K562 (cell line): ENCODE measurements around the gene CSNK2A1. TPM values are rescaled to one million over a fixed set of nuclear protein-coding genes. Genes with fewer than 3 reads are reported as not detected.

Experiments used
- ATAC-seq: fragments of 200-7000 bp; cut with Tn5 transposase; 3 replicates; pipeline ENCODE4 v1.9.1; 2020; ENCODE audit warnings: moderate library complexity
- BruUV-seq: library from RNA; stranded (reverse); fragments of 400-500 nt; replicated peaks from 2 replicates; lab custom pipeline; 2021; lab: Mats Ljungman, UMichigan
- CTCF ChIA-PET: fragments of 300-600 bp; formaldehyde crosslinking; extraction: SDS; loops from one replicate; lab custom pipeline; 2021; ENCODE audit warnings: low intra/inter-chr PET ratio; lab: Yijun Ruan, JAX
- POLR2A ChIA-PET: fragments of 300-600, 350-650 bp; sonication (Branson Sonifier 250); formaldehyde crosslinking; extraction: SDS; loops from one replicate; lab custom pipeline; 2021; ENCODE audit warnings: antibody characterized with exemption, inconsistent platforms; lab: Yijun Ruan, JAX
- DNase-seq, 4 experiments: peaks; one replicate each; pipeline versions ENCODE4 v3.0.0 to v3.0.0-alpha.2; 2011 to 2018; ENCODE audit warnings: low spot score in 3 of 4, mixed read lengths in 3 of 4; ENCODE audit errors: extremely low read depth in 1 of 4
- FAIRE-seq: peaks from 2 replicates; lab custom pipeline; 2011; peaks lifted over from hg19 to GRCh38; lab: Jason Lieb, UNC
- H2AFZ ChIP-seq: 2 replicates; pipeline ENCODE4 v1.6.0; 2011; ENCODE audit warnings: low read depth, low read length, control low read depth, inconsistent platforms
- H3K27ac ChIP-seq: fragments of 200-600 bp; 3 replicates; pipeline ENCODE4 v1.8.0; 2011; ENCODE audit warnings: low read depth, mild to moderate bottlenecking, control low read depth, inconsistent platforms, low read length, moderate library complexity, mixed read lengths; ENCODE audit errors: extremely low read depth
- H3K27me3 ChIP-seq, 2 experiments: fragments of 300-600 bp in 1 of 2; 2 replicates in 1 of 2; 3 replicates in 1 of 2; pipeline versions ENCODE4 v1.6.0 to v1.8.0; 2011; ENCODE audit warnings: inconsistent platforms in 2 of 2, low read length in 2 of 2, mild to moderate bottlenecking in 1 of 2, mixed read lengths in 1 of 2, moderate library complexity in 1 of 2; ENCODE audit not compliant: control insufficient read depth in 2 of 2, insufficient read depth in 2 of 2
- H3K36me3 ChIP-seq: fragments of 300-600 bp; 3 replicates; pipeline ENCODE4 v1.8.0; 2011; ENCODE audit warnings: mild to moderate bottlenecking, low read length, inconsistent platforms; ENCODE audit not compliant: control insufficient read depth, insufficient read depth
- H3K4me1 ChIP-seq, 2 experiments: fragments of 200-600 bp in 1 of 2; replicated peaks in 1 of 2; 2 replicates in 1 of 2; 3 replicates in 1 of 2; pipeline versions ENCODE4 v1.5.1 to v1.8.0; 2011; ENCODE audit warnings: inconsistent platforms in 2 of 2, low read length in 2 of 2, mild to moderate bottlenecking in 1 of 2, mixed read lengths in 1 of 2, moderate library complexity in 1 of 2; ENCODE audit not compliant: control insufficient read depth in 2 of 2, insufficient read depth in 2 of 2
- H3K4me2 ChIP-seq: 2 replicates; pipeline ENCODE4 v1.6.1; 2011; ENCODE audit warnings: low read length, control low read depth, inconsistent platforms, mixed read lengths; ENCODE audit not compliant: insufficient read depth
- H3K4me3 ChIP-seq: fragments of 200-600 bp; sonication (generic), shearing (Covaris generic); 2 replicates; pipeline ENCODE4 v1.5.1; 2016; ENCODE audit warnings: control low read depth, inconsistent platforms
- H3K79me2 ChIP-seq: fragments of 200-600 bp; 3 replicates; pipeline ENCODE4 v1.8.0; 2011; ENCODE audit warnings: low read length, inconsistent platforms; ENCODE audit not compliant: control insufficient read depth, insufficient read depth
- H3K9ac ChIP-seq, 2 experiments: 2 replicates each; pipeline versions ENCODE4 v1.6.0 to v1.6.1; 2011; ENCODE audit warnings: low read depth in 2 of 2, low read length in 2 of 2, control low read depth in 1 of 2, inconsistent platforms in 1 of 2, mild to moderate bottlenecking in 1 of 2, mixed read lengths in 1 of 2; ENCODE audit not compliant: insufficient read depth in 1 of 2
- H3K9me1 ChIP-seq: one replicate; pipeline ENCODE4 v1.6.0; 2011; ENCODE audit warnings: inconsistent platforms, mild to moderate bottlenecking, low read length, moderate library complexity; ENCODE audit not compliant: control insufficient read depth, insufficient read depth
- H3K9me3 ChIP-seq: replicated peaks from 2 replicates; pipeline ENCODE4 v1.5.1; 2011; ENCODE audit warnings: low read depth, low read length, inconsistent platforms; ENCODE audit not compliant: control insufficient read depth, insufficient read depth
- H4K20me1 ChIP-seq: replicated peaks from 2 replicates; pipeline ENCODE4 v1.6.1; 2011; ENCODE audit warnings: low read length, inconsistent platforms, mixed read lengths; ENCODE audit not compliant: control insufficient read depth, insufficient read depth
- ASH1L ChIP-seq: fragments of 450-650 bp; IDR thresholded peaks from 2 replicates; pipeline ENCODE4 v1.6.1; 2018; ENCODE audit warnings: borderline replicate concordance, mild to moderate bottlenecking, low read depth; ENCODE audit not compliant: partially characterized antibody
- E2F1 ChIP-seq: sonication (generic); formaldehyde crosslinking; IDR thresholded peaks from 2 replicates; pipeline ENCODE4 v1.8.1; 2023; ENCODE audit warnings: mild to moderate bottlenecking, missing genetic modification reagents, moderate library complexity
- ETV1 ChIP-seq: fragments of 450-650 bp; conservative IDR thresholded peaks from 2 replicates; pipeline ENCODE4 v1.6.1; 2016; ENCODE audit warnings: missing genetic modification characterization, control low read depth, low read depth, missing compliant biosample characterization
- GABPB2 ChIP-seq: fragments of 250-450 bp; sonication (Bioruptor Pico); conservative IDR thresholded peaks from 2 replicates; pipeline ENCODE4 v1.5.1; 2021; ENCODE audit warnings: mild to moderate bottlenecking
- TCFL5 ChIP-seq: fragments of 250-450 bp; sonication (Bioruptor Pico); conservative IDR thresholded peaks from 2 replicates; pipeline ENCODE4 v1.6.1; 2021; ENCODE audit warnings: mild to moderate bottlenecking, moderate library complexity, matching md5 sums
- ZBTB7A ChIP-seq: IDR thresholded peaks from 2 replicates; pipeline ENCODE4 v1.6.1; 2011; ENCODE audit warnings: low read depth, mild to moderate bottlenecking, low read length, moderate library complexity, borderline replicate concordance; ENCODE audit not compliant: control insufficient read depth
- ZNF395 ChIP-seq: fragments of 200-800 bp; sonication (Bioruptor generic); IDR thresholded peaks from 2 replicates; pipeline ENCODE4 v1.6.1; 2017; ENCODE audit warnings: missing genetic modification characterization, missing compliant biosample characterization
- ZNF511 ChIP-seq: sonication (generic); formaldehyde crosslinking; IDR thresholded peaks from 2 replicates; pipeline ENCODE4 v1.8.0; 2022; ENCODE audit warnings: mild to moderate bottlenecking, missing genetic modification reagents
- ZNF586 ChIP-seq: fragments of 450-650 bp; formaldehyde crosslinking; conservative IDR thresholded peaks from 2 replicates; pipeline ENCODE4 v1.4.0; 2020; ENCODE audit warnings: mild to moderate bottlenecking, moderate library complexity
- WGBS: fragments of 100-300 bp; shearing (Covaris generic); methylation state at CpG from one replicate; pipeline ENCODE4 v1.1.6; 2016; ENCODE audit warnings: low coverage, mixed read lengths; ENCODE audit not compliant: insufficient coverage; ENCODE audit errors: missing lambda C conversion rate; 5-methylcytosine and 5-hydroxymethylcytosine counted together
- in situ Hi-C: fragments of 300-500 bp; cut with MboI; formaldehyde crosslinking; loops from 4 replicates; pipeline ENCODE4 v1.15.0; 2018; ENCODE audit warnings: inconsistent platforms, mixed read lengths
- intact Hi-C: fragments of 100-400 bp; cut with micrococcal nuclease; formaldehyde crosslinking; loops from 2 replicates; pipeline ENCODE4 v1.14.2; 2022
- polyA plus RNA-seq, 8 experiments: library from polyadenylated mRNA; depleted of rRNA in 4 of 8; stranded (reverse) in 5 of 8; unstranded in 3 of 8; fragments of >200 nt; fragmentation: Nextera tagmentation in 2 of 8; fragmentation: Illumina TruSeq in 1 of 8; extraction: Ambion mirVana in 2 of 8; extraction: Trizol in 1 of 8; gene quantifications; 2 replicates each; pipeline versions ENCODE4 v1.2.1 to v1.2.3, GENCODE V29; 2011 to 2014; ENCODE audit warnings: inconsistent platforms in 1 of 8, missing spikeins in 1 of 8
- total RNA-seq, 7 experiments: library from RNA; depleted of rRNA in 6 of 7; stranded (reverse); fragments of >200 nt in 6 of 7; fragmentation: Illumina TruSeq in 2 of 7; extraction: Trizol in 2 of 7; gene quantifications; 2 replicates each; pipeline versions ENCODE4 v1.2.1 to v1.2.3, GENCODE V29; 2011 to 2021; ENCODE audit warnings: low replicate concordance in 1 of 7

Gene CSNK2A1
- total and polyA plus RNA-seq, 9 of the 15 experiments (the other 6 are each of a cell fraction or from before 2014, with no cell fraction given), result 71.0 to 251 (median 103) TPM

GRCh38 chr20:434221-434620 is 109.4 kb downstream of the CSNK2A1 start:
- ATAC-seq, result no peak
- Histone ChIP-seq H3K79me2 (no peaks in the 10 kb centered on the region), H3K9me1 (peaks cover 3% of the 10 kb centered on the region), H3K4me3 (no peak overlapping the region), H3K27me3 (no peaks in the 10 kb centered on the region), H3K4me2 (no peak overlapping the region), H4K20me1 (no peaks in the 10 kb centered on the region), H3K36me3 (peaks cover 55% of the 10 kb centered on the region), H3K9me3 (no peaks in the 10 kb centered on the region)
- in situ Hi-C loops, result no loop called here
- WGBS, result 72% methylated on average over 7 of the region's 11 CpGs
- FAIRE-seq, result no peak
- CTCF ChIA-PET, result no interaction called here
- intact Hi-C loops, result no loop called here
- no peak for TF ChIP-seq ZNF586
- TF ChIP-seq GABPB2 (CRISPR knock-in tag), result no peak
- TF ChIP-seq ZNF395 (CRISPR knock-in tag), result no peak
- TF ChIP-seq TCFL5 (CRISPR knock-in tag), result no peak
- no peak for TF ChIP-seq ASH1L
- no peak for TF ChIP-seq E2F1
- no peak for TF ChIP-seq ZNF511 (CRISPR knock-in tag)
- no peak for TF ChIP-seq ZBTB7A
- no peak for TF ChIP-seq ETV1
- TF ChIP-seq, all 486 proteins: peak for 0
- H3K4me1 ChIP-seq, result peaks cover 0 to 16% of the 10 kb centered on the region in 2 experiments; a peak in 2 of 5 replicates
- H3K27ac ChIP-seq, result no peak overlapping the region
- no peak overlapping the region for H2AFZ ChIP-seq
- no peak overlapping the region for H3K9ac ChIP-seq
- POLR2A ChIA-PET, result interaction anchor here (0.6 to 1.6 kb wide), 2 partner anchors 11 to 80 kb away, joined by 3 to 9 read pairs; no protein-coding TSS in a partner anchor
- BruUV-seq, result no TSS peak
- DNase-seq, result no peak
